GM12875 (cell line): ENCODE results near the gene MBOAT2.

Source experiments
- H3K4me3 ChIP-seq: one replicate; pipeline ENCODE4 v1.5.1; 2011; ENCODE audit warnings: low read depth, low read length, control low read depth
- CTCF ChIP-seq: IDR thresholded peaks from 2 replicates; pipeline ENCODE4 v1.5.1; 2011; ENCODE audit warnings: low read depth, mild to moderate bottlenecking, control low read depth, inconsistent platforms, low read length, moderate library complexity, borderline replicate concordance; ENCODE audit not compliant: insufficient read depth

The MBOAT2 gene

GRCh38 chr2:8837795-8838140 lies 165.7 kb downstream of the MBOAT2 start:
- no peak overlapping the region for H3K4me3 ChIP-seq
- no peak for TF ChIP-seq CTCF

- no peak for TF ChIP-seq CTCF
- H3K4me3 ChIP-seq: peak within 1 kb of the TSS; percentile 75
Observed at GRCh38 chr2:8836971-8837794, 166.3 kb downstream of the MBOAT2 start, which contains the start of gene KIDINS220. Gene KIDINS220 (minus strand): TSS chr2:8837613. CDS start chr2:8827093, 10,520 bp downstream.

GRCh38 chr2:8835279-8835678 lies 168.2 kb downstream of the MBOAT2 start:
- no peak overlapping the region for H3K4me3 ChIP-seq
- no peak for TF ChIP-seq CTCF

GRCh38 chr2:8833853-8834252 lies 169.6 kb downstream of the MBOAT2 start:
- H3K4me3 ChIP-seq: no peak overlapping the region
- TF ChIP-seq CTCF: no peak

GRCh38 chr2:8831516-8831915 lies 172.0 kb downstream of the MBOAT2 start:
- TF ChIP-seq CTCF: no peak
- no peak overlapping the region for H3K4me3 ChIP-seq

DNA sequence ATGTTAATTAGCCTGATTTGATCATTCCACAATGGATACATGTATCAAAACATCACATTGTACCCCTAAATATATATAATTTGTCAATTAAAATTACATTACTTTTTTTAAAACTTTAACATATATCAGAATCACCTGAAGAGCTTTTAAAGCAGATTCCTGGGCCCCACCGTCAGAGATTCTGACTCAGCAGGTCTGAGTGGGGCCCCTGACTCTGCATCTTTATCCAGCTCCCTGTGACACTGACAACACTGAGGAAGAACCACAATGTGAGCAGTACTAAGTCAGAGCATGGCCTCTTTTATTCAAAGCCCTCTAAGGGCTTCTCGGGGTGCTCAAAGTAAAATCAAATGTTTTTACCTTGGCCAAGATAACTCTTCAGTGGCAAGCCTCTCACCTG lies 175.8 kb downstream of the MBOAT2 start:
- no peak overlapping the region for H3K4me3 ChIP-seq
- no peak for TF ChIP-seq CTCF

GRCh38 chr2:8822218-8822617 lies 181.3 kb downstream of the MBOAT2 start:
- TF ChIP-seq CTCF: no peak
- H3K4me3 ChIP-seq: no peak overlapping the region
